Rectal smooth muscle tissue (tissue), 1 donor: ENCODE results near the gene OSBPL10.

Source experiments
- H3K27ac ChIP-seq: one replicate; pipeline ENCODE4 v1.7.0; 2013; ENCODE audit warnings: low read depth, low read length, inconsistent platforms
- H3K27me3 ChIP-seq: one replicate; pipeline ENCODE4 v1.7.0; 2013; ENCODE audit warnings: low read length; ENCODE audit not compliant: control insufficient read depth, insufficient read depth
- H3K36me3 ChIP-seq: one replicate; pipeline ENCODE4 v1.7.0; 2013; ENCODE audit warnings: low read length; ENCODE audit not compliant: control insufficient read depth, insufficient read depth
- H3K4me1 ChIP-seq: one replicate; pipeline ENCODE4 v1.7.0; 2013; ENCODE audit warnings: low read length; ENCODE audit not compliant: control insufficient read depth, insufficient read depth
- H3K4me3 ChIP-seq: one replicate; pipeline ENCODE4 v1.7.0; 2013; ENCODE audit warnings: low read length
- H3K9ac ChIP-seq: one replicate; pipeline ENCODE4 v1.7.0; 2013; ENCODE audit warnings: low read length

OSBPL10 gene

GRCh38 chr3:31848163-31848818 lies 132.8 kb downstream of the OSBPL10 start:
- H3K27me3 ChIP-seq, result no peaks in the 10 kb centered on the region
- no peak overlapping the region for H3K4me3 ChIP-seq
- no peak overlapping the region for H3K27ac ChIP-seq
- no peaks in the 10 kb centered on the region for H3K36me3 ChIP-seq
- no peaks in the 10 kb centered on the region for H3K4me1 ChIP-seq
- no peak overlapping the region for H3K9ac ChIP-seq

DNA sequence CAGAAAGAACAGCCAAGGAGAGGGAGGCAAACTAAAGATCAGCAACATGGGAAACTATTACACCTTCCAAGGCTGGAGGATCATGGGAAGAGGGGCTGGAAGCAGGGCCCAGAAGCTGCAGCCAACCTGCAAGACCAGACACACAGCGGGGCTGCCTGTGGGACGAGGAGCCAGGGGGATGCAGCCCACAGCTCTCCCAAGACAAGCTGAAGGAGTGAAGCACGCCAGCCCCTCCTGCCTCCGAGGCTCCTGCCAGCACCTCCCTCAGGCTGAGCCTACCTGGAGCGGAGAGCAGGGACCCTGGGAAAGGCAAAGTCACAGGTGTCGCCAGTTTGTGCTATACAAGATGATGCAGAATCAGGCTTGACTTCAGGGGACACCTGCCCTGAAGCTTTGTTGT lies 133.3 kb downstream of the OSBPL10 start:
- no peaks in the 10 kb centered on the region for H3K36me3 ChIP-seq
- no peaks in the 10 kb centered on the region for H3K4me1 ChIP-seq
- no peaks in the 10 kb centered on the region for H3K27me3 ChIP-seq
- H3K9ac ChIP-seq, result no peak overlapping the region
- no peak overlapping the region for H3K4me3 ChIP-seq
- H3K27ac ChIP-seq, result no peak overlapping the region

DNA sequence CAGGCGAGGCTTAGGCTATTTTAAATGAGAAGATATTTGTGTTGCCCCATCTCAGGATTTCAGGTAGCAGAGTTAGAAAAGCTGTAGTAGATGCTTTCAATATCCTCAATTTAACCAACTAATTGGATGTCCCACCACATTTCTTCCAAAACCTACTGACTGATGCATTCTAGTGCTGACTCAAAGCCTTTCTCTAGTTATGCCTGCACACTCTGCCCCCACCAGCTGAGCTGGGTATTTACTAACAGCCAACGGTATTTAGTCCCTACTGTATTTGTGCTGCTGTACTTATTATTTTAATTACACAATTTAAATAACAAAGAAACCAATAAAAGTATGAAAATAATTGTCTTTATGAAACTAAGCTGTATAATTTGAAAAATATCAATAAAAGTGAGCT lies 139.5 kb downstream of the OSBPL10 start:
- H3K9ac ChIP-seq, result no peak overlapping the region
- no peaks in the 10 kb centered on the region for H3K27me3 ChIP-seq
- H3K4me3 ChIP-seq, result no peak overlapping the region
- no peak overlapping the region for H3K27ac ChIP-seq
- no peaks in the 10 kb centered on the region for H3K4me1 ChIP-seq
- H3K36me3 ChIP-seq, result no peaks in the 10 kb centered on the region

DNA sequence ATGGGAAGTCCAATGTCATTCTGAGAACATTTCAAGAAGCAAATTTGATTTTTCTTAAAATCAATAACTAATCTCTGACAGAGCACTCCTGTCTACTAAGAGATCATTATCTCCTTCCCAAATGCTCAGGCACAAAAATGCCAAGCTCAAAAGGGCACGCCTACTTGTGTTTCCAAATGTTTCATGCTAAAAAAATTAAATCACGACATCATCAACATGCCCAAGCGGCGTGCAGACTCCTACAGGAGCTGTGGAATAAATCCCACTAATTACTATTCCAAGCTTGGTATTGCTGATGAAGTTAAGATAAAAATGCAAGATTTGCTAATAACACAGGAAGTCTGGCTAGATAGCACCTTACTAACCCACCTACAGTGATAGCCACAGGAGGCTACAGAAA lies 140.8 kb downstream of the OSBPL10 start:
- H3K9ac ChIP-seq, result no peak overlapping the region
- no peak overlapping the region for H3K4me3 ChIP-seq
- no peaks in the 10 kb centered on the region for H3K4me1 ChIP-seq
- H3K36me3 ChIP-seq, result no peaks in the 10 kb centered on the region
- H3K27ac ChIP-seq, result no peak overlapping the region
- no peaks in the 10 kb centered on the region for H3K27me3 ChIP-seq

DNA sequence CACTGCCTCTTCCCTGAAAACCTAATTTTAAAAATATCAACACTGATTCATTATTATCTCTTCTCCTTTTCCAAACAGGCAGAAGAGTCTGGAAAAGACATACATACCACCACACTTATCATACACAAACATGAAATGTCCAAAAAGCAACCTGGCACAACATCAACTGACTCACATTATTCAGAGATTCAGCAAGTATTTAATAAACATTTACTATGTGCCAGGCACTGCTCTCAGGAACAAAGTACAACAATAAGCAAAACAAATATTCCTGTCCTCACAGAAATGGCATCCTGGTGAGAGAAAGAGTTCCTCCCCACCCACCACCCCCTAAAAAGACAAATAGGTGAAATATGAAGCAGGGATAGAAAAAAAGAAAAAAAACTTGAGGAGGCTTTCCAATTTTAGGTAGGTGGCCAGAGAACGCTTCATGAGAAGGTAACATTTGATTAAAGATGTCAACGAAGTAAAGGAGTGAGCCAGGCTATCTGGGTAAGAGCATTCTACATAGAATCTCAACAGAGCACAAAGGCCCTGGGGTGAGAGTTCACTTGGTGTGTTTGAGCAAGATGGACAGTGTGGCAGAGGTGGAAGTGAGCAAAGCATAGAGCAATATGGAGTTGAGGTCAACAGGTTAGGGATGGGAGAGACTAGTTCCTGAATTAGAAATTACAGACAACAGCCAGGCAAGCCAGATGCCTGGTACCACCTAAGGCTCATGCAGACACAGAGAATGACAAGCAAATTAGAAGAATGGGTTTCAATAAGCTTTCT lies 141.7 kb downstream of the OSBPL10 start:
- no peak overlapping the region for H3K27ac ChIP-seq
- H3K27me3 ChIP-seq, result no peaks in the 10 kb centered on the region
- no peak overlapping the region for H3K4me3 ChIP-seq
- no peak overlapping the region for H3K9ac ChIP-seq
- H3K36me3 ChIP-seq, result no peaks in the 10 kb centered on the region
- H3K4me1 ChIP-seq, result no peaks in the 10 kb centered on the region

GRCh38 chr3:31836131-31837075 lies 144.7 kb downstream of the OSBPL10 start:
- Histone ChIP-seq H3K4me3 (no peak overlapping the region), H3K36me3 (no peaks in the 10 kb centered on the region), H3K27ac (no peak overlapping the region), H3K4me1 (no peaks in the 10 kb centered on the region), H3K9ac (no peak overlapping the region), H3K27me3 (no peaks in the 10 kb centered on the region)

DNA sequence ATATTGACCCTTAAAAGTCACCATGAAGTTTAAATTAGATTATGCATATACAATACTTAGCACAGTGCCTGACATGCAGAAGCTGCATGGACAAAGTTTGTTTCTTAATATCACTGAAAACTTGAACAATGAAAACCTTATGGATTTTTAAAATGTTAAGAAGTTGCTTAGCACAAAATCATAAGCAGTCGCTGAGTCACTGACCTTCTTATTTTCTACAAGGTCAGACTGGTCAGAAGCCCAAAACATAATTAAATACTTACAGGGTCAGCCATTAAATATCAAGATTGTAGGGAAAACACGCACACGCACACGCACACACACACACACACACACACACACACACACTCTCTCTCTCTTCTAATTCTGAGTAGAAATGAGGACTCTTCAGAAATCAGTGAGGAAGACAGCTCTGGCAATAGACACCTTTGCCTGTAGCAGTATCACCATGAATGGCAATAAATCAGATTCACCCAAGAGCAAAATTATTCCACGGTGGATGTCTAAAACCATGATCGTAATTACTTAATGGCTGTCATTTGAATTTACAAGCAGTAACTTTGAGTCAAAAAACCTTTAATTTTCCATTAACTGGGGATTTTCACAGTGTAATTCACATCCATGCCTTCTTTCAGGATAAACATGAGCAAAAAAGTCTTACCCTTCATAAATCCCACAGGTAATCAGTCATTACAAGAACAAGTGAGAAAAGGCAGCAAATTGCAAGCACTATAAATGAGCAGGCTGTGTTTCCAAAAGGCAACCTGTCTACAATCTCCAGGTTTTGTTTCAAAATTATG lies 147.5 kb downstream of the OSBPL10 start:
- no peak overlapping the region for H3K9ac ChIP-seq
- no peak overlapping the region for H3K4me3 ChIP-seq
- H3K4me1 ChIP-seq, result no peaks in the 10 kb centered on the region
- H3K36me3 ChIP-seq, result no peaks in the 10 kb centered on the region
- no peaks in the 10 kb centered on the region for H3K27me3 ChIP-seq
- no peak overlapping the region for H3K27ac ChIP-seq

- Histone ChIP-seq H3K9ac (no peak overlapping the region), H3K36me3 (no peaks in the 10 kb centered on the region), H3K27ac (no peak overlapping the region), H3K4me1 (no peaks in the 10 kb centered on the region), H3K27me3 (no peaks in the 10 kb centered on the region), H3K4me3 (no peak overlapping the region)
Measured at GRCh38 chr3:31832551-31832950, 148.5 kb downstream of the OSBPL10 start.

DNA sequence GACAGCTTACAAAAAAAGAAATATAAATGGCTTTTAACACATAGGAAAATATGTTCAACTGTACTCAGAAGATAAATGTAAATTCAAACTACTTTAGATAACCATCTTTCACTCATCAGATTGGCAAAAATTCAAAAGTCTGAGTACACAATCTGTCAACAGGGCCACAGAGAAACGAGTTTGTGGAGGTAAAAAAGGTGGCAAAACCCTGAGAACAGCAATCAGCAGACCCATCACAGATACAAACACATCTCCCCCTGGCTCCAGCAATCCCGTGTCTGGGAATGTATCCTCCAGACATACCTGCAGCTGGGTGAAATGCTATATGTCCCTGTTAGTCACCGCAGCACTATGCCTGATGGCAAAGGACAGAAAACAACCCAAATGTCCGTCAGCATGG lies 149.5 kb downstream of the OSBPL10 start:
- no peak overlapping the region for H3K9ac ChIP-seq
- no peaks in the 10 kb centered on the region for H3K4me1 ChIP-seq
- H3K27me3 ChIP-seq, result no peaks in the 10 kb centered on the region
- H3K27ac ChIP-seq, result no peak overlapping the region
- no peak overlapping the region for H3K4me3 ChIP-seq
- no peaks in the 10 kb centered on the region for H3K36me3 ChIP-seq

- no peaks in the 10 kb centered on the region for H3K4me1 ChIP-seq
- no peaks in the 10 kb centered on the region for H3K36me3 ChIP-seq
- H3K4me3 ChIP-seq, result no peak overlapping the region
- H3K9ac ChIP-seq, result no peak overlapping the region
- H3K27ac ChIP-seq, result no peak overlapping the region
- H3K27me3 ChIP-seq, result no peaks in the 10 kb centered on the region
Measured at GRCh38 chr3:31829826-31830426, 151.1 kb downstream of the OSBPL10 start.

DNA sequence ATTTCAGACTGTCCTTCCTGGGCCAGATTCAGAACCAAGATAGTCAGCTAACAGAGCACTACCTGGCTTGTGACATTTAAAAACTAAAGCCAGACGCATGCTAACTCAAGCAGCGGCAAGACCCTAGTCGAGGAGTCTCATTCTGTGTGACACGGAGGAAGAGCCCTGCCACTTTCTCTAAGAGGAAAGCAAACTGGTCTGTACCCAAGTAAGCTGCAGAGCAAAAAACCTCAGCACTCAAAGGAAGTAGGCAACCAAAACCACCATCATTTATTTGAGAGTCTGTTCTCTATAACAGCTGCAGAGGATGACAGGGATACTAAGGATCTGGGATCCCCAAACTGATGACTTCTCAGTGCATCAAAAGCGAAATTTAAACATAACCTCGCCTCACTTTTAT lies 152.1 kb downstream of the OSBPL10 start:
- H3K27ac ChIP-seq, result no peak overlapping the region
- H3K4me1 ChIP-seq, result no peaks in the 10 kb centered on the region

More for the DNA sequence above, 152.1 kb downstream of the OSBPL10 start:
- H3K4me3 ChIP-seq, result no peak overlapping the region
- H3K27me3 ChIP-seq, result no peaks in the 10 kb centered on the region
- no peak overlapping the region for H3K9ac ChIP-seq
- H3K36me3 ChIP-seq, result no peaks in the 10 kb centered on the region
